ENCODE results near the gene LSMEM2. TPM values are rescaled to one million over a fixed set of nuclear protein-coding genes. Genes with fewer than 3 reads are reported as not detected.

LSMEM2 gene
- total and polyA plus RNA-seq, 11 donors = 1.3 to 68.3 (median 29.7) TPM

DNA sequence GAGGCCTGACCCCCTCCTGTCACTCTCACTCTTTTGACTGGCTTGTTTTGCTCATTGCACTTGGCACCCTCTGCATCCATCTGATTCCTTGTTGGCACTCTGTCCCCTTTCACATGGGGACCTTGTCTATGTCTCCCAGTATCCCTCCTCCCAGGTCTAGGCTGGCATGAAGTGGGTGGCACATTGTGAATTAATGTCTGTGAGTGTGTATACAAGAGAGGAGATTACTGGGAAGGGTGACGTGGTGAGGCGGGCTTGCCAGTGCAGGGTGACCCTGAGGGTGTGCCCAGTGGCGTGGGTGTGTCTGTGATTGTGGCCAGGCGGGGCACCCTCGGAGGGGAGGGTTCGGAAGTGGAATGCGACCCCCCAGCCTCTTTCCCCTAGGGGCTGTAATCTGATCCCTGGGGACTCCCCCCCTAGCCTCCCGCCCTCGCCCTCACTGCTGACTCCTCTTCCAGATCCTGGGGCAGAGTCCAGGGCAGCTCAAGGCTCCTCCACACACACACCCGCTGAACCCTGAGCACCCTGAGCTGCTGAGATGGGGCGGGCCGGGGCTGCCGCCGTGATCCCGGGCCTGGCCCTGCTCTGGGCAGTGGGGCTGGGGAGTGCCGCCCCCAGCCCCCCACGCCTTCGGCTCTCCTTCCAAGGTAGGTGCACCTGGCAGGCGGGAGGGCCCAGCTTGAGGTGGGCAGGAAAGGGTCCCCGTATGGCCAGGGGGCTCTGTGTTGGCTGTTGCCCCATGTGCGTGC, 10.0 kb upstream of the LSMEM2 start, which contains the start of gene SEMA3B:
Gene SEMA3B, plus strand, starts transcription at position 445 of the 749 bp plus-strand sequence. Its CDS starts 94 bp downstream, at position 539.
- H3K27ac ChIP-seq = peak within 1 kb of the TSS; percentile 6 to 100 (median 92)
- peaks cover 0 to 71% (median 55%) of the 10 kb centered on the region in 12 donors for H3K4me1 ChIP-seq
- no peaks in the 10 kb centered on the region for H3K36me3 ChIP-seq
- H3K9me3 ChIP-seq = no peaks in the 10 kb centered on the region
- DNase-seq (peak in 4 of 5 donors; percentile 64 to 79 (median 68)), ATAC-seq (peak; percentile 28 to 62 (median 34))
- TF ChIP-seq, protein P1, sequence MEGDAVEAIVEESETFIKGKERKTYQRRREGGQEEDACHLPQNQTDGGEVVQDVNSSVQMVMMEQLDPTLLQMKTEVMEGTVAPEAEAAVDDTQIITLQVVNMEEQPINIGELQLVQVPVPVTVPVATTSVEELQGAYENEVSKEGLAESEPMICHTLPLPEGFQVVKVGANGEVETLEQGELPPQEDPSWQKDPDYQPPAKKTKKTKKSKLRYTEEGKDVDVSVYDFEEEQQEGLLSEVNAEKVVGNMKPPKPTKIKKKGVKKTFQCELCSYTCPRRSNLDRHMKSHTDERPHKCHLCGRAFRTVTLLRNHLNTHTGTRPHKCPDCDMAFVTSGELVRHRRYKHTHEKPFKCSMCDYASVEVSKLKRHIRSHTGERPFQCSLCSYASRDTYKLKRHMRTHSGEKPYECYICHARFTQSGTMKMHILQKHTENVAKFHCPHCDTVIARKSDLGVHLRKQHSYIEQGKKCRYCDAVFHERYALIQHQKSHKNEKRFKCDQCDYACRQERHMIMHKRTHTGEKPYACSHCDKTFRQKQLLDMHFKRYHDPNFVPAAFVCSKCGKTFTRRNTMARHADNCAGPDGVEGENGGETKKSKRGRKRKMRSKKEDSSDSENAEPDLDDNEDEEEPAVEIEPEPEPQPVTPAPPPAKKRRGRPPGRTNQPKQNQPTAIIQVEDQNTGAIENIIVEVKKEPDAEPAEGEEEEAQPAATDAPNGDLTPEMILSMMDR (IDR thresholded peaks at IDR 0.05) = no peak
- intact Hi-C loops (cut with DNase I) = loop anchor here in 2 of 10 donors (2.0 to 5.0 kb wide), 2 partner anchors 38 to 147 kb away; no protein-coding TSS in a partner anchor
- WGBS, 4 donors = 36 to 42% (median 39%) methylated on average over 6 to 21 of the region's 21 CpGs
- H3K27me3 ChIP-seq = peaks cover 0 to 18% (median 0%) of the 10 kb centered on the region in 9 donors
- H3K4me3 ChIP-seq = peak within 1 kb of the TSS in 11 of 12 donors; percentile 13 to 71 (median 59)

DNA sequence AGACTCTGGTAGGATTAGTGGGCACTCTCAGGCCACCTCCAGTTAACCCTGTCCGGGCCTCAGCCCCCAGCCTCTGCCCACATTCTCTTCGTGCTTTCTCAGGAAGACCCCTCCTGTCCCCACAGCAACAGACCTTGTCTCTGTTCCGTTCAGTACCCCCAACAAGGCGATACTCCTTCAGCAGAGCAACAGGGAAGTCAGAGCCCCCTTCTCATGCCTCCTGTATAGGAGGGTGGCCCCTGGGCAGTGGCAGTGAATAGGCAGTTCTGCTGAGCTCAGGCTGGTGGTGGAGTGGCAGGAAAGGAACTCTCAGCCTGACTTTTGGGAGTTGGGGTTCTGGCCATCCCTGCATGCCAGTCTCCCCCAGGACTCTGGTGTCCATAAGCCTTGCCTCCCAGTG, 9.4 kb upstream of the LSMEM2 start:
- intact Hi-C loops (cut with DNase I) = loop anchor here in 2 of 10 donors (2.0 to 5.0 kb wide), 2 partner anchors 39 to 147 kb away; no protein-coding TSS in a partner anchor
- H3K27me3 ChIP-seq = peaks cover 0 to 23% (median 0%) of the 10 kb centered on the region in 9 donors
- peaks cover 0 to 67% (median 51%) of the 10 kb centered on the region in 12 donors for H3K4me1 ChIP-seq
- TF ChIP-seq, protein P1 (IDR thresholded peaks at IDR 0.05) = no peak
- no peak for TF ChIP-seq POLR2A (IDR thresholded peaks at IDR 0.05)
- WGBS, 4 donors = 70 to 81% (median 74%) methylated on average over 4 of the region's 4 CpGs
- peak overlapping the region in 10 of 12 donors; percentile 32 to 100 (median 86) for H3K27ac ChIP-seq
- no peaks in the 10 kb centered on the region for H3K36me3 ChIP-seq
- H3K4me3 ChIP-seq = peak overlapping the region in 10 of 12 donors; percentile 8 to 71 (median 37)
- no peaks in the 10 kb centered on the region for H3K9me3 ChIP-seq
- peak in 1 of 5 donors; percentile 25 for DNase-seq
- ATAC-seq = no peak

DNA sequence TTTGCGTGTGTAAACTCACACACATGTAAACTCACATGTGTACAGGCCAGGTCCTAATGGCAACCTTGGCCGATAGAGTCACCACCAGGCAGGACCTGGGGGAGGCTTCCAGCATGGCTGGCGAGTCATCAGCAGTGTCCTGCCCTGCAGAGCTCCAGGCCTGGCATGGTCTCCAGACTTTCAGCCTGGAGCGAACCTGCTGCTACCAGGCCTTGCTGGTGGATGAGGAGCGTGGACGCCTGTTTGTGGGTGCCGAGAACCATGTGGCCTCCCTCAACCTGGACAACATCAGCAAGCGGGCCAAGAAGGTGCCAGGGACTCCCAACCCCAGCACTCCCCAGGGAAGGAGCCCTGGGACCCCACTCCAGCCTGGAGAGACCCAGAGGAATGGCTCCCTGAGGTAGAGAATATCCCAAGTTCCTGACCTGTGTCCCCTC, 8.9 kb upstream of the LSMEM2 start:
- WGBS, 4 donors = 88 to 90% (median 90%) methylated on average over 5 to 8 of the region's 8 CpGs
- ATAC-seq (no peak), DNase-seq (no peak)
- Histone ChIP-seq H3K4me1 (peaks cover 0 to 67% (median 47%) of the 10 kb centered on the region in 12 donors), H3K27me3 (peaks cover 0 to 28% (median under 1%) of the 10 kb centered on the region in 9 donors), H3K27ac (peak overlapping the region in 6 of 12 donors; percentile 32 to 100 (median 94)), H3K4me3 (peak overlapping the region in 4 of 12 donors; percentile 1 to 71 (median 34)), H3K36me3 (no peaks in the 10 kb centered on the region), H3K9me3 (no peaks in the 10 kb centered on the region)
- intact Hi-C loops (cut with DNase I) = loop anchor here (2.0 to 10.0 kb wide), 7 partner anchors 39 to 148 kb away; partner anchors contain the start of genes HYAL2 (in 2 of the 10) and TUSC2 (in 2 of the 10)
- TF ChIP-seq, protein P1 (IDR thresholded peaks at IDR 0.05) = no peak
- no peak for TF ChIP-seq POLR2A (IDR thresholded peaks at IDR 0.05)
